T1000 (cell line): Measurements from ENCODE around the gene CCS.
"Not testable (repeated sequence)": the region's sequence is repeated elsewhere in the genome, so short reads cannot be mapped to it uniquely, and the experiment has no call there.

Source experiments
- DNase-seq: peaks from one replicate; lab custom pipeline; 2025; ENCODE audit warnings: mixed read lengths; lab: John Stamatoyannopoulos, UW

CCS gene

DNA sequence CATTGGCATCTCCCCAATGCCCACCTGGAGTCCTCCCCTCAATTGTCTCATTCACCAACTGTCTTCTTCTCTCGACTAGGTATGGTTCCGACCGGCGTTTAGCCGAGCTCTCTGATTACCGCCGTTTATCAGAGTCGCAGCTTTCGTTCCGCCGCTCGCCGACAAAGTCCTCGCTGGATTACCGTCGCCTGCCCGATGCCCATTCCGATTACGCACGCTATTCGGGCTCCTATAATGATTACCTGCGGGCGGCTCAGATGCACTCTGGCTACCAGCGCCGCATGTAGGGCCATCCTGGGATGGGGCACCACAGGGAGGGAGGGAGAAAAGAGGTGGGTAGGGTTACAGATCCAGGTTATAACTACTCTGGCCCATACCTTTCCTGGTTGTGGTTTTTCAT is 33.4 kb downstream of the CCS start:
- DNase-seq: no peak

DNA sequence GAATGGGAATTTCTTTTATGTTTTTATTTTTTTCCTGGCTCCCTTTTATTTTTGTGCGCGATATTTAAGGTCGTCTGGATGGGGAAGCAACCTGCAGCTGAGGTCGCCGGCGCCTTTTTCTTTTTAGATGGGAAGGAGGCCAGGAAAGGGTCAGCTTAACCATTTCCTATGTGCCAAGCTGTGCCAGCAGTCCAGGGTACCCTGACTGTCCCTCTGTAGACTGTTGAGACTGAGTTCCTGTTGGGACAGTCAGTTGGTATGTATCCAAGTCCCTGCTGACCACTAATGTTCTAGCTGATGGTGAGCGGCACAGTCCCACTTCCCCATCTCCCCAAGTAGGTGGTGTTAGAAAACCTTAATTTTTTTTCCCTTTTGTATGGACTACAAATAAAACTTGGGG is 33.9 kb downstream of the CCS start:
- DNase-seq: no peak

DNA sequence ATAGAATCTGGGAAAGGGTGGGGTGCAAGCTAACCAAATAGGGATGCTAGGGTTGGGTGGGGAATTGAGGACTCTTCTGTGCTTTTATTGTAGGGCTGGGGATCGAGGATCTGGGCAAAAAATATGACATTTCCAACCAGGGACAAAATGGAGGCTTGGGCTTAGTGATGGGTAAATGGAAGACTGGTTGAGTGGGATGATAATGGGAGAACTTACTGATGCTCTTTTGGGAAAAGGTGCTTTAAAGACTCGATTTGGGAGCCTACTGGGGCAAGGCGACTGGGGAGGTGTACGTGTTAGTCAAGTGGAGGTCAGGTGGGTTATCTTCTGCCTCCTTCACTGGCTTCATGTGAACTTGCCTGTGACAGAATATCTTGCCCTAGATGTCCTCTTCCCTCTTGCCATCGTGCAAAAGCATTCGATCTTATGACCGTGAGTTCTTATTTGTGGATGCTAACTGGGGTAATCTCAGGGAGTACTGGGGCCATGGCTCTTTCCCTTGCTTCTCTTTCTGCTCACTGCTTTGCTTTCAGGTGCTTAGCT is 35.1 kb downstream of the CCS start:
- no peak for DNase-seq

DNA sequence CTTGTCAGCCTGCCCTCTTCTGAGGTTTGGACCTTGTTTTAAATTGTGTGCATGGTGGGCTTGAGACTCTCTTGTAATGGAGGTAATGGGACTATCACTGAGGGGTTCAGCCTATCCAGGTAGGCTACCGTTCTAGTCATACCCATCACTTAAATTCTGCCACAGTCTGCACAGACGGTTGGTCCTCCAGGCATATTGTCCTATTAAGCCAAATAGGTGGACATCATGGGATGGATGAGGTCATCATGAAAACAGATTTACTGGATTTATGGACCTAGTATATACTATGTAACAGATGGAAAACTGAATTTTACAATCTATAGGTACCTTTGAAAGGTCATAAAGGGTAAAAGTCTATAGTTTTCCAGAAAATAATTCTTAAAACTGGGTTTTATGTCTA is 36.4 kb downstream of the CCS start:
- no peak for DNase-seq

DNA sequence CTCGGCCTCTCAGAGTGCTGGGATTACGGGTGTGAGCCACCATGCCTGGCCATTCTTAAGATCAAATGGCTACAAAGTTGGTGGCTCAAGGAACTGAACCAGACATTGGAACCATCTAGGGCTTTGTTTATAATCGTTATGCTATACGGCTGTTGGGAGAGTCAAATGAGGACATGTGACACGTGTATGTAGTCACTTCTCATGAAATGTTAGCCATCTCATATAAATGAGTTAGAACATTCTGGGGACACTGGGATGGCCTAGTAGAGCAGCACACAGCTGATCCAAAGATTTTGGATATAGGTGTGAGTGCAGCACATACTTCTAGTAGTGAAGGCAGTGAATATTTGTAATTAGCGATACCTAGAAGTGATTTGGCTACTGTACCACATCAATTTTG is 38.9 kb downstream of the CCS start:
- DNase-seq: no peak

DNA sequence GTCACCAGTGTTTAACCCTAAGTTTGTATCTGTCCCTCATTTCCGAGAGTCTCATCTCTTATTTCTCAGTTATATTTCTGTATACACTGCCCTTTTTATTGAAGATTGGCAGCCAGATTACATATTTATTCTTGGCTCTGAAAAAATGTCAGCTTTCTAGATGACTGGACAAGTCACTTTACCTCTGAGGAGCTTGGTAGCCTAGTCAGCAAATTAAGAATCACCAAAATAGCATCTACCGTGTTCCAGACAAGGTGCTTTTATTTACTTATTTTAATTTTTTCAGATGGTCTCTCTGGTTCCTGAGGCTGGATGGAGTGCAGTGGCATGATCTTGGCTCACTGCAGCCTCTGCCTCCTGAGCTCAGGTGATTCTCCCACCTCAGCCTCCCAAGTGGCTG is 40.0 kb downstream of the CCS start:
- no peak for DNase-seq

DNA sequence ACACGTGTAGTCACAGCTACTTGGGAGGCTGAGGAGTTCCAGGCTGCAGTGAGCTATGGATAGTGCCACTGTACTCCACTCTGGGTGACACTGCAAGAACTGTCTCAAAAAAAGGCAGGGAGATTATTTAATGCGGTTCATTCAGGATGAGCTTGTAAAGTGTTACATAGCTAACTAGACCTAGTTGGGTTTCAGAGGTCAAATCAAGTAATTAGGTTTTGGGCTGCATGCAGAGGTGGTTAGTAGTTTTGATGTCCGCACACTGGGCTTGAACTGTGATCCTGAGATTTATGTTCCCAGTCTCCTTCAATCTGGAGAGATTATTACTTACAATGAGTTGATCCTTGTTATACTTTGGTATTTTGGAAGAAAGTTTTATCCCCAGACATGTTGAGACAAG is 43.4 kb downstream of the CCS start:
- DNase-seq: no peak

DNA sequence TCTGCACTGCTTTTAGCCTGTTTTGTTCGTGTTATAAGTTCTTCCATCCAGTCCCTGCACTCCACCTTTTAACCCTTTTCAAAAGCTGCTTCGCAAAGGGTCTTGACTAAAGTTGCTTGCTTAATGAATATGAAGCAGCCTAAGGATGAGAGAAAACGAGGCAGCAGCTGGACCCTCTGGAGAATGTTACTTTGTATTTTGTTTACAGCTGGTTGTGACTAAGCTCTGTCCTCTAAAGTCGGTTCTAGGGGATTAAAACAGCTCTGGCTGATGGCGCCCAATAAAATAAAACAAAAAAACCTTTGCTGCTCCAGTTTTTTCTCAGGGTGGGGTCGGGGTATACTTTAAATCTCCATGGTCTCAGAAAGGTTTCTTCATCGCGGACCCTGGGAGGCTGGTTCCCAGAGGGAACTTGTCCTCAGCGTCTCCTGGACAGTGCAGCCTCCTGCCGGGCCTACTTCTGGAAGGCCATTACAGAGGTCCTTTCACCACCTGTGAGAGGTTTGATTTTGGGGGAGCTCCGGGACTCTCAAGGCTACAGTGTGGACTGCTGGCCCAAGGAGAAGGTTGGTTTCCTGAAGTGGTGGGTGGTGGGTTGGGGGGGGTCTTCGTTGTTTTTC is 44.7 kb downstream of the CCS start:
- no peak for DNase-seq

DNA sequence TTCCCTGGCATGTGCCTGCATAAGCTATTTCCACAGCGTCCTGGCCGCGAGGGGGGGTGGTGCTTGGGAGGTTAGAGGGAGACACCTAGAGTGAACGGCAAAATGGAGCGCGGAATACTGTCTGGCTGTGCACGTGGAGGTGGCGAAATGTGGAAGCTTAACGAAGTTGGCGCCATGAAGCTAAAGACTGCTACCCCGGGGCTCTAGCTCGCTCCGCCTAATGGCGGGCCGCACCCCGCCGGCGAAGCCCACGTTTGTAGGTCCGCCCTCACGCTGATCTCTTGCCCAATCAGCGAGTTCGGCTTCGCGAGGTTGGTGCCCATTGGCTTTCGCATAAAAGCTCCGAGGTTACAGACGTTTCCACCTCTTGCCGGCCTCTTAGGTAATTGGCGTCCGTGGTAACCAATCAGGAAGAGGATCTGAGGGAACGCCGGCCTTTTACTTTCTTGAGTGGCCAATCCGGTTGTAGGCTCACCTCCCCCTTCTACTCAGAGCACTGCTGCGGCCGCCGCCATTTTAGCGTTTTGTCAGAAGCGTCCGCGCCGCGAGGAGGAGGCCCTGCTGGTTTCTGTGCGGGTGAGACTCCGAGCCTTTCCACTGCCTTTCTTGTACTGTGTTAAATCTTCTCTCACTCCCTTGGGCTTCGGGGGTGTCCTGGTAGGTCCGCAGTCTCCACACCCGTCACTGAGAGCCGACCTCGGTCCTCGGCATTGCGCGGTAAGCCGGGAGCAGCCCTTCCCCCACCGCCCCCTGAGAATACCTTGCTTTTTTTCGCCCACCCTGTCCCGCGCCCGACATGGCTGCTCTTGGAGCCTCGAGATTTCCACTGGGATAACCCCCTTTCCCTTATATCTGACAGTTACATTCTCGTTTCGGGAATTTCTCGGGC is 45.4 kb downstream of the CCS start, which contains the start of gene RBM4:
Gene RBM4 (plus strand): TSS at position 527 of the 889 bp plus-strand sequence. CDS start 1,009 bp downstream, outside the sequence.
- peak; percentile 98 for DNase-seq

DNA sequence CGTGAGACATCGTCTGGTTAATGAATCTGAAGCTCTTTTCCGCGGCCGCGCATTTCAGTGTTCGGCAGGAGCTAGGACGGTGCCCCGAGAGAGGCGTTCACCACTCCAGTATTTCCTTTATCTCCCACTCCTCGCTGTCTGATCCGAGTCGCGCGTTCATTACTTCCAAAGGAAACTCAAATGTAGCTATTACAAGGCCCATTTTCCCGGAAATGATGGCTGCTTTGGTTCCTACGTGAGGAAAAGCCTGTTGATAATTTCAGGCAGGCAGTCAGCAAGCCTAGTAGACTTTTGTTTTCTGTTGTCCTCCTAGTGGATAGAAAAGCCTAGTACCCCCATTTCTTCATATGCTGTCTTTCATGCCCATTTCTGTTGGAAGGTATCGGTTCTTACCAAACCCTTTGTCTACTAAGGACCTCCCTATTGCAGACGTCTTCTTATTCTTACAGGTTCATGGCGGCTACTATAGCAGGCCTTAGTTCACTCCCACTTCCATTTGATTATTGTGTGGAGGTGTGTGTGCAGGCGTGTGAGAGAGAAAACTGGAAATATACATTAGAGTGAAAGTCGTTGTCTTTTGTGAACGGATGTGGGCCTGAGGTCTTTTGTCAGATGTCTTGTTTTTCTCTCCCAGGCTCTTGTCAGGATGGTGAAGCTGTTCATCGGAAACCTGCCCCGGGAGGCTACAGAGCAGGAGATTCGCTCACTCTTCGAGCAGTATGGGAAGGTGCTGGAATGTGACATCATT is 46.3 kb downstream of the CCS start:
- DNase-seq: no peak

DNA sequence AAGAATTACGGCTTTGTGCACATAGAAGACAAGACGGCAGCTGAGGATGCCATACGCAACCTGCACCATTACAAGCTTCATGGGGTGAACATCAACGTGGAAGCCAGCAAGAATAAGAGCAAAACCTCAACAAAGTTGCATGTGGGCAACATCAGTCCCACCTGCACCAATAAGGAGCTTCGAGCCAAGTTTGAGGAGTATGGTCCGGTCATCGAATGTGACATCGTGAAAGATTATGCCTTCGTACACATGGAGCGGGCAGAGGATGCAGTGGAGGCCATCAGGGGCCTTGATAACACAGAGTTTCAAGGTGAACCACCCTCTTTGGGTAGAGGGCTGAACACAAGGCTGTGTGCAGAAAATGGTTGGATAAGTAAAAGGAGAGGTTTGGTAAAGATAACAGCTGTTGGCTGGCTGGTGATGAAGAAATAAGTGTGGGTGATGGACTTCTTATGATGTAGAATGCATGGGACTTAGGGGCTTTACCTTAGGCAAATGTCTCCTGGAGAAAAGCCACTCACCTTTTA is 46.9 kb downstream of the CCS start:
- DNase-seq: not testable (repeated sequence)

DNA sequence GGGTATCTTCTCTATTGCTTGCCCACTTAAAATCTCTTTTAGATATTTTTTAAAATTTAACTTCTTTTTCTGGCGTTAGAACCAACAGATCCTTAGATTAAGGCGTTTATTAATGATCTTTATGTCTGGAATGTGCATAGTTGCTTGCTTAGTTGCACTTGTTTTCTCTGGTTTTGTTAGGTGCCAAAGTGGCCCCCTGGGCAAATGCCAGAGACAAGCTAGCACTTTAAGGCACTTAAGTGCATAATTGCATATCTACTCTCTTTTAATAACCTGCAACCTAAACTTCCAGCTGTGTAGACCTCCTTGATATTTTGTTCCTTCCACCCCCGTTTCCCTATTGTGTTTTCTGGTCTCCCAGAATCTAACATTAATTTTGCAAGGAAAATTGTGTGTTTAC is 48.8 kb downstream of the CCS start:
- DNase-seq: no peak

DNA sequence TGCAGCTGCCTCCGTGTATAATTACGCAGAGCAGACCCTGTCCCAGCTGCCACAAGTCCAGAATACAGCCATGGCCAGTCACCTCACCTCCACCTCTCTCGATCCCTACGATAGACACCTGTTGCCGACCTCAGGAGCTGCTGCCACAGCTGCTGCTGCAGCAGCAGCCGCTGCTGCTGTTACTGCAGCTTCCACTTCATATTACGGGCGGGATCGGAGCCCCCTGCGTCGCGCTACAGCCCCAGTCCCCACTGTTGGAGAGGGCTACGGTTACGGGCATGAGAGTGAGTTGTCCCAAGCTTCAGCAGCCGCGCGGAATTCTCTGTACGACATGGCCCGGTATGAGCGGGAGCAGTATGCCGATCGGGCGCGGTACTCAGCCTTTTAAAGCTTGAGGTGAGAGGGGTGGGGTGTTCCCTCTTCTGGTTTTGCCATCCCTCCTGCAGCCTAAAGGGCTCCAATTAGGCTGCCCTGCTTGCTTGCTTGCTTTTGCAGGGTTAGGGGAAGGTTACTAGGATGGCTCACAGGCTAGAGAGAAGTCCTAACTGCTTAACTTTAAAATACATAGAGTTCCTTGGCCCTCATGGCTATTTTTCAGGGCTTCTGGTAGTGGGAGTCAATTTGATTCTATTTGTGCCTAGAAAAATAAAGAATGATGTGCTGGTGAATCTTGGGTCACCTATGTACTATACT is 50.9 kb downstream of the CCS start:
- DNase-seq: no peak

DNA sequence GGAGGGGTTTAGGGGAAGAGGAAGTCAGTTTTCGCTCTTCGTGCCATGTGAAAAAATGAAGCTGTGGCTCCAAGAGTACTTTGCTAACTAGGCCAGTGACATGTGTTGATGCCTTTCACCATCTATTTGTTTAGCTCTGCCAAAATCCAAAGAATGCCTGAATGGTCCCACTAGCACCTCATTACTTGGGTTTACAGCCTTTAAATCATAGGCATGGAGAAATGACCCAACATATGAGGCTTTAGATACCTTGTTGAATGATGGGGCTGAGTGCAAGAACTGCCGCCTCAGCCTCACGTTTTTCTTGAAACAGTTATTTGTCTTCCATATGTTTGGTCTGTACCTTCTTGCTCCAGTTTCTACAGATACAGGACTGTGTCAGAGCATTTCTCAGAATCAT is 53.8 kb downstream of the CCS start:
- no peak for DNase-seq

DNA sequence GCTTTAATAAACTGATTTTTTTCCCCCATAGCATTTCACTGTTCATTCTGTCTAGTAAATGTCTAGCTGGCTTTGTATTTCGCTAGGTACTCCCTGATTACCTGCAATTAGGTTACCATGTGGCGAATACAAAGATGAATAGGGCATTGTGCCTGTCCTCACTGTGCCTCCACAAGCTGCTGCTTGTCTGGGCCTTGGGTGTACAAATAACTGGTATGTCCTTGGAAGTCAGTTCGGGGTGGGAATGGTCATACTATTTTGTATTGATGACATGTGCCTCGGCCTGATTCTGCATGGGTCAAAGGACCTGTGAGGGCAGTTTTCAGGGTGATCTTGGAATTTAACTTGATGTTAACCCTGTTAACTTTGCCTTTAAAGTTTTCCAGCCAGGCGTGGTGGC is 56.9 kb downstream of the CCS start:
- DNase-seq: no peak

DNA sequence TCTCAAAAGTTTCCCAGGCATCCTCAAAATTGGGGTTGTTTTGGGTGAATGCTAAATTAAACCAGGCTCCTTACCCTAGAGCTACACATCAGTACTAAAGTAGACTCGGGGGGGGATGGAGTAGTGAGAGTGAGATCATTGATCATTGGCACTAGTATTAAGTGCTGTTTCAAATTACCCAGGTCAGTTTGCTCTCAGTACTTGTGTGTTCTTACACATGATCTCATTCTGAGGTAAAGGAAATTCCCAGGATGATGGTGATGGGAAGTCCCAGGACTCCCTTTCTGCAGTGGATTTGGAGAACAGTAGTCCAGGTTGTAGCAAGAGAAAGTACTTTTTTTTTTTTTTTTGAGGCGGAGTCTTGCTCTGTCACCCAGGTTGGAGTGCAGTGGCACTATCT is 58.0 kb downstream of the CCS start:
- DNase-seq: no peak

DNA sequence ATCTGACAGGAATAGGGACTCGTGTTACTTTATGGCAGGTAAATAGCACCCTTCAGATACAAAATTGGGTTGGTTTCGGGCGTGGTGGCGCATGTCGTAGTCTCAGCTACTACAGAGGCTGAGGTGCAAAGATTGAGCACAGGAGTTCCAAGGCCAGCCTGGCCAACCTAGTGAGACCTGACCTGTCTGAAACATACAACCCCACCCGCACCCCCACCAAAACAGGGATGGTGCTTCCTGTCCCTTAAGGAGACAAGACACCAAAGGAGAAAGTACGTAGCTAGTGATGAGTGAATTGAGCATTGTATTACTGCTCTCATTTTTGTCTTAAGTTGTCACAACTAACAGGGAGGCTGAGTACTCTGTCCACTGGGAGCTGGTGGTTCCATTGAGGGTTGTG is 59.7 kb downstream of the CCS start:
- DNase-seq: no peak

DNA sequence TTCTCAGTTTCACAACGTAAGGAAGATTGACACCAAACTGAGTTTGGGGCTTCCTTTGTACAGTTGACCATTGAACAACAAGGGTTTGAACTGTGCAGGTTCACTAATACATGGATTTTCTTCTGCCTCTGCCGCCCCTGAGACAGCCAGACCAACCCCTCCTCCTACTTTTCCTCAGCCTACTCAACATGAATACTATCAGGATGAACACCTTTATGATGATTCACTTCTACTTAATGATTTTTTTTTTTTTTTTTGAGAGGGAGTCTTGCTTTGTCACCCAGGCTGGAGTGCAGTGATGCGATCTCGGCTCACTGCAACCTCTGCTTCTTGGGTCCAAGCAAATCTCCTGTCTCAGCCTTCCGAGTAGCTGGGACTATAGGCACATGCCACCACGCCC is 60.1 kb downstream of the CCS start:
- no peak for DNase-seq
